ENCODE results near the gene SERPINE1.

Gene SERPINE1

DNA sequence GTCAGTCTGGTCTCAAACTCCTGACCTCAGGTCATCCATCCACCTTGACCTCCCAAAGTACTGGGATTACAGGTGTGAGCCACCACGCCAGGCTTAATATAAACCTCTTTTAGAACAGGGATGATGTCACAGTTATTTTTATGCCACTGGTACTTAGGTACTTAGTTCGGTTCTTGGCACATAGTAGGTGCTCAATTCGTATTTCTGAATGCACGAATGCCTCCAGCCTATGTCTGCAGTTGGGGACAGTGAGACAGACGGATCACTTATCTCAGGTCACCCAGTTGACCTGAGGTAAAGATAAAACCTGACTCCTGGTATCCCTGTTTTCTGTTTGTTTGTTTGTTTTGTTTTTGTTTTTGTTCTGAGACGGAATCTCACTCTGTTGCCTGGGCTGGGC, 59.3 kb downstream of the SERPINE1 start:
- TF ChIP-seq, protein P1, sequence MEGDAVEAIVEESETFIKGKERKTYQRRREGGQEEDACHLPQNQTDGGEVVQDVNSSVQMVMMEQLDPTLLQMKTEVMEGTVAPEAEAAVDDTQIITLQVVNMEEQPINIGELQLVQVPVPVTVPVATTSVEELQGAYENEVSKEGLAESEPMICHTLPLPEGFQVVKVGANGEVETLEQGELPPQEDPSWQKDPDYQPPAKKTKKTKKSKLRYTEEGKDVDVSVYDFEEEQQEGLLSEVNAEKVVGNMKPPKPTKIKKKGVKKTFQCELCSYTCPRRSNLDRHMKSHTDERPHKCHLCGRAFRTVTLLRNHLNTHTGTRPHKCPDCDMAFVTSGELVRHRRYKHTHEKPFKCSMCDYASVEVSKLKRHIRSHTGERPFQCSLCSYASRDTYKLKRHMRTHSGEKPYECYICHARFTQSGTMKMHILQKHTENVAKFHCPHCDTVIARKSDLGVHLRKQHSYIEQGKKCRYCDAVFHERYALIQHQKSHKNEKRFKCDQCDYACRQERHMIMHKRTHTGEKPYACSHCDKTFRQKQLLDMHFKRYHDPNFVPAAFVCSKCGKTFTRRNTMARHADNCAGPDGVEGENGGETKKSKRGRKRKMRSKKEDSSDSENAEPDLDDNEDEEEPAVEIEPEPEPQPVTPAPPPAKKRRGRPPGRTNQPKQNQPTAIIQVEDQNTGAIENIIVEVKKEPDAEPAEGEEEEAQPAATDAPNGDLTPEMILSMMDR (IDR thresholded peaks at IDR 0.05; ENCODE audit: low read depth, low read length): no peak
- DNase-seq (ENCODE audit: extremely low read depth, low read depth): no peak

- DNase-seq (ENCODE audit: extremely low read depth, low read depth): no peak
Observed at GRCh38 chr7:101186844-101187428, 60.0 kb downstream of the SERPINE1 start.

More at GRCh38 chr7:101186844-101187428, 60.0 kb downstream of the SERPINE1 start:
- TF ChIP-seq, protein P1 (IDR thresholded peaks at IDR 0.05; ENCODE audit: low read depth, low read length): no peak

Data from AG09319 (cell line).